ENCODE results near the gene TMEM250.

GRCh38 chr9:136156209-136157120 is 37.8 kb upstream of the TMEM250 start:
- TF ChIP-seq CTCF (IDR thresholded peaks at IDR 0.05; ENCODE audit: insufficient read depth, low read depth, low read length), result no peak
- TF ChIP-seq EZH2 (IDR thresholded peaks at IDR 0.05; ENCODE audit: insufficient read depth, low read length), result peak; percentile 42

Data from astrocyte (in vitro differentiated cells and primary cell).